C4-2B (cell line): ENCODE results near the gene CNIH1.

ENCODE experiments used
- ZFX ChIP-seq: fragments of 450-650 bp; IDR thresholded peaks from 2 replicates; pipeline ENCODE4 v1.6.1; 2017
- TF ChIP-seq, protein P1 (sequence below): fragments of 450-650 bp; conservative IDR thresholded peaks from 2 replicates; pipeline ENCODE4 v1.5.1; 2017; ENCODE audit warnings: mild to moderate bottlenecking

DNA sequence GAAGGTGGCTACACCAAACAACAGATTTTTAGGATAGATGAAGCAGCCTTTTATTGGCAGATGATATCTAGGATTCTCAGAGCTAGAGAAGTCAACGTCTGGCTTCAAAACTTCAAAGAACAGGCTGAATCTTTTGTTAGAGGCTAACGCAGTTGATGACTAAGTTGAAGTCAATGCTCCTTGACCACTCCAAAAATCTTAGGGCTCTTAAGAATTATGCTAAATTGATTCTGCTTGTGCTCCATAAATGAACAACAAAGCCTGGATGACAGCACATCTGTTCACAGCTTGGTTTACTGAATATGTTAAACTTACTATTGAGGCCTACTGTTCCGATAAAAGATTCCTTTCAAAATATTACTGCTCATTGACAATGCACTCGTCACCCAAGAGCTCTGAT lies 57.3 kb downstream of the CNIH1 start:
- TF ChIP-seq, protein P1, sequence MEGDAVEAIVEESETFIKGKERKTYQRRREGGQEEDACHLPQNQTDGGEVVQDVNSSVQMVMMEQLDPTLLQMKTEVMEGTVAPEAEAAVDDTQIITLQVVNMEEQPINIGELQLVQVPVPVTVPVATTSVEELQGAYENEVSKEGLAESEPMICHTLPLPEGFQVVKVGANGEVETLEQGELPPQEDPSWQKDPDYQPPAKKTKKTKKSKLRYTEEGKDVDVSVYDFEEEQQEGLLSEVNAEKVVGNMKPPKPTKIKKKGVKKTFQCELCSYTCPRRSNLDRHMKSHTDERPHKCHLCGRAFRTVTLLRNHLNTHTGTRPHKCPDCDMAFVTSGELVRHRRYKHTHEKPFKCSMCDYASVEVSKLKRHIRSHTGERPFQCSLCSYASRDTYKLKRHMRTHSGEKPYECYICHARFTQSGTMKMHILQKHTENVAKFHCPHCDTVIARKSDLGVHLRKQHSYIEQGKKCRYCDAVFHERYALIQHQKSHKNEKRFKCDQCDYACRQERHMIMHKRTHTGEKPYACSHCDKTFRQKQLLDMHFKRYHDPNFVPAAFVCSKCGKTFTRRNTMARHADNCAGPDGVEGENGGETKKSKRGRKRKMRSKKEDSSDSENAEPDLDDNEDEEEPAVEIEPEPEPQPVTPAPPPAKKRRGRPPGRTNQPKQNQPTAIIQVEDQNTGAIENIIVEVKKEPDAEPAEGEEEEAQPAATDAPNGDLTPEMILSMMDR = no peak
- no peak for TF ChIP-seq ZFX
